IMR-90 (cell line): ENCODE data around the gene MRPS24. TPM values are rescaled to one million over a fixed set of nuclear protein-coding genes. Genes with fewer than 3 reads are reported as not detected.

Experiments
- ATAC-seq: fragments of 200-7000 bp; cut with Tn5 transposase; 2 replicates; pipeline ENCODE4 v1.9.1; 2020; ENCODE audit warnings: low read depth, mild to moderate bottlenecking, moderate library complexity
- BruUV-seq: library from RNA; stranded (reverse); fragments of 400-500 nt; replicated peaks from 2 replicates; lab custom pipeline; 2021; lab: Mats Ljungman, UMichigan
- CTCF ChIA-PET: fragments of 300-600 bp; formaldehyde crosslinking; extraction: SDS; loops from one replicate; lab custom pipeline; 2021; ENCODE audit warnings: antibody characterized with exemption; lab: Yijun Ruan, JAX
- POLR2A ChIA-PET: fragments of 300-600 bp; sonication (Branson Sonifier 250); formaldehyde crosslinking; loops from one replicate; lab custom pipeline; 2022; ENCODE audit warnings: antibody characterized with exemption; ENCODE audit not compliant: unreplicated experiment; lab: Charles Lee
- DNase-seq: peaks from one replicate; pipeline ENCODE4 v3.0.0; 2013
- H2AFZ ChIP-seq: replicated peaks from 2 replicates; pipeline ENCODE3; 2013; ENCODE audit warnings: low read length, mild to moderate bottlenecking; ENCODE audit not compliant: poor library complexity
- H2AK5ac ChIP-seq: 2 replicates; pipeline ENCODE4 v1.6.1; 2013; ENCODE audit warnings: low read depth, low read length, inconsistent platforms
- H2AK9ac ChIP-seq: replicated peaks from 2 replicates; pipeline ENCODE3; 2013; ENCODE audit warnings: mild to moderate bottlenecking, low read depth, low read length, moderate library complexity; ENCODE audit not compliant: poor library complexity
- H2BK120ac ChIP-seq: 2 replicates; pipeline ENCODE4 v1.6.1; 2013; ENCODE audit warnings: low read depth, low read length, inconsistent platforms
- H2BK15ac ChIP-seq: 3 replicates; pipeline ENCODE4 v1.6.1; 2013; ENCODE audit warnings: low read depth, low read length, inconsistent platforms
- H2BK20ac ChIP-seq: 2 replicates; pipeline ENCODE4 v1.6.1; 2013; ENCODE audit warnings: low read depth, mild to moderate bottlenecking, inconsistent platforms, low read length, moderate library complexity
- H2BK5ac ChIP-seq: 2 replicates; pipeline ENCODE4 v1.6.1; 2013; ENCODE audit warnings: mild to moderate bottlenecking, low read depth, low read length, inconsistent platforms; ENCODE audit not compliant: poor library complexity, severe bottlenecking
- H3K14ac ChIP-seq: replicated peaks from 2 replicates; pipeline ENCODE4 v1.6.1; 2013; ENCODE audit warnings: low read depth, low read length, inconsistent platforms
- H3K18ac ChIP-seq: 2 replicates; pipeline ENCODE4 v1.6.1; 2013; ENCODE audit warnings: low read depth, low read length, control low read depth
- H3K23ac ChIP-seq: 2 replicates; pipeline ENCODE4 v1.6.1; 2013; ENCODE audit warnings: low read depth, low read length, inconsistent platforms
- H3K27ac ChIP-seq: 2 replicates; pipeline ENCODE4 v1.5.1; 2013; ENCODE audit warnings: mild to moderate bottlenecking, control low read depth, low read length; ENCODE audit not compliant: insufficient read depth
- H3K27me3 ChIP-seq: 2 replicates; pipeline ENCODE4 v1.6.1; 2013; ENCODE audit warnings: low read length; ENCODE audit not compliant: control insufficient read depth, insufficient read depth
- H3K36me3 ChIP-seq: 2 replicates; pipeline ENCODE4 v1.6.1; 2013; ENCODE audit warnings: low read length, mixed read lengths; ENCODE audit not compliant: control insufficient read depth, insufficient read depth
- H3K4ac ChIP-seq: 2 replicates; pipeline ENCODE4 v1.6.1; 2013; ENCODE audit warnings: low read depth, low read length, inconsistent platforms
- H3K4me1 ChIP-seq: 2 replicates; pipeline ENCODE4 v1.6.1; 2013; ENCODE audit warnings: low read length, mixed read lengths; ENCODE audit not compliant: control insufficient read depth, insufficient read depth
- H3K4me2 ChIP-seq: 2 replicates; pipeline ENCODE4 v1.6.1; 2013; ENCODE audit warnings: low read depth, mild to moderate bottlenecking, control low read depth, low read length, moderate library complexity
- H3K4me3 ChIP-seq: 2 replicates; pipeline ENCODE4 v1.5.1; 2013; ENCODE audit warnings: low read depth, mild to moderate bottlenecking, control low read depth, low read length, moderate library complexity; ENCODE audit not compliant: insufficient read depth
- H3K56ac ChIP-seq: 2 replicates; pipeline ENCODE4 v1.6.1; 2013; ENCODE audit warnings: low read length, inconsistent platforms; ENCODE audit not compliant: insufficient read depth; ENCODE audit errors: extremely low read depth
- H3K79me1 ChIP-seq, 2 experiments: 2 replicates each; pipeline ENCODE4 v1.6.1; 2013; ENCODE audit warnings: low read length in 2 of 2, inconsistent platforms in 1 of 2, low read depth in 1 of 2
- H3K9ac ChIP-seq: 2 replicates; pipeline ENCODE4 v1.6.1; 2013; ENCODE audit warnings: low read depth, low read length, control low read depth
- H3K9me1 ChIP-seq: 2 replicates; pipeline ENCODE4 v1.6.1; 2013; ENCODE audit warnings: low read length, inconsistent platforms; ENCODE audit not compliant: insufficient read depth
- H3K9me3 ChIP-seq: 2 replicates; pipeline ENCODE4 v1.6.1; 2013; ENCODE audit warnings: low read length; ENCODE audit not compliant: control insufficient read depth, insufficient read depth
- H4K20me1 ChIP-seq: 2 replicates; pipeline ENCODE4 v1.6.1; 2013; ENCODE audit warnings: low read length, inconsistent platforms; ENCODE audit not compliant: insufficient read depth
- H4K5ac ChIP-seq: 2 replicates; pipeline ENCODE4 v1.6.1; 2013; ENCODE audit warnings: mild to moderate bottlenecking, low read depth, low read length, control low read depth
- H4K8ac ChIP-seq, 2 experiments: 2 replicates each; pipeline ENCODE4 v1.6.1; 2013; ENCODE audit warnings: low read depth in 2 of 2, low read length in 2 of 2, control low read depth in 1 of 2, inconsistent platforms in 1 of 2
- H4K91ac ChIP-seq: 2 replicates; pipeline ENCODE4 v1.6.1; 2013; ENCODE audit warnings: low read depth, low read length, inconsistent platforms; ENCODE audit not compliant: insufficient read depth
- BHLHE40 ChIP-seq: fragments of 150-350 bp; IDR thresholded peaks from 2 replicates; pipeline ENCODE4 v1.6.1; 2016; ENCODE audit warnings: mild to moderate bottlenecking, low read depth, low read length
- CEBPB ChIP-seq: IDR thresholded peaks from 2 replicates; pipeline ENCODE4 v1.6.1; 2012; ENCODE audit warnings: low read depth, low read length, improper control_type of control experiment
- CHD1 ChIP-seq: IDR thresholded peaks from 2 replicates; pipeline ENCODE4 v1.6.1; 2012; ENCODE audit warnings: low read depth, low read length, improper control_type of control experiment
- CTCF ChIP-seq: conservative IDR thresholded peaks from 2 replicates; pipeline ENCODE4 v1.5.1; 2012; ENCODE audit warnings: mild to moderate bottlenecking, low read depth, low read length, improper control_type of control experiment
- ELK1 ChIP-seq: fragments of 150-350 bp; IDR thresholded peaks from 2 replicates; pipeline ENCODE4 v1.6.1; 2016; ENCODE audit warnings: low read depth, mild to moderate bottlenecking, low read length, moderate library complexity, borderline replicate concordance
- FOS ChIP-seq: fragments of 150-350 bp; IDR thresholded peaks from 2 replicates; pipeline ENCODE4 v1.6.1; 2016; ENCODE audit warnings: low read depth, low read length
- MAFK ChIP-seq: IDR thresholded peaks from 2 replicates; pipeline ENCODE4 v1.6.1; 2012; ENCODE audit warnings: low read depth, low read length, improper control_type of control experiment
- MAZ ChIP-seq: IDR thresholded peaks from 2 replicates; pipeline ENCODE4 v1.6.1; 2012; ENCODE audit warnings: low read depth, mild to moderate bottlenecking, low read length, improper control_type of control experiment, moderate library complexity, borderline replicate concordance
- MXI1 ChIP-seq: IDR thresholded peaks from 2 replicates; pipeline ENCODE4 v1.6.1; 2012; ENCODE audit warnings: low read depth, mild to moderate bottlenecking, low read length, moderate library complexity, borderline replicate concordance
- NFE2L2 ChIP-seq: fragments of 150-350 bp; IDR thresholded peaks from 2 replicates; pipeline ENCODE4 v1.6.1; 2016; ENCODE audit warnings: low read depth, mild to moderate bottlenecking, low read length
- POLR2A ChIP-seq: IDR thresholded peaks from 2 replicates; pipeline ENCODE4 v1.6.1; 2012; ENCODE audit warnings: mild to moderate bottlenecking, low read depth, low read length
- RAD21 ChIP-seq: IDR thresholded peaks from 2 replicates; pipeline ENCODE4 v1.6.1; 2012; ENCODE audit warnings: low read length, improper control_type of control experiment
- RCOR1 ChIP-seq: IDR thresholded peaks from 2 replicates; pipeline ENCODE4 v1.6.1; 2012; ENCODE audit warnings: mild to moderate bottlenecking, low read length, improper control_type of control experiment; ENCODE audit not compliant: insufficient replicate concordance
- RFX5 ChIP-seq: IDR thresholded peaks from 2 replicates; pipeline ENCODE4 v1.8.0; 2012; ENCODE audit warnings: low read depth, mild to moderate bottlenecking, low read length, moderate library complexity
- SMC3 ChIP-seq: fragments of 150-350 bp; IDR thresholded peaks from 2 replicates; pipeline ENCODE4 v1.6.1; 2016; ENCODE audit warnings: low read depth, mild to moderate bottlenecking, antibody characterized with exemption, low read length, moderate library complexity
- USF2 ChIP-seq: fragments of 150-350 bp; IDR thresholded peaks from 2 replicates; pipeline ENCODE4 v1.6.1; 2017; ENCODE audit warnings: mild to moderate bottlenecking, antibody characterized with exemption, low read length, low read depth
- WGBS, 2 experiments: methylation state at CpG; one replicate each; pipeline versions ENCODE4 v1.1.5 to v1.1.7; 2013; ENCODE audit warnings: missing lambda C conversion rate in 2 of 2; ENCODE audit not compliant: insufficient read length in 1 of 2; ENCODE audit errors: extremely low coverage in 2 of 2; 5-methylcytosine and 5-hydroxymethylcytosine counted together
- dilution Hi-C: fragments of 300-500 bp; cut with HindIII; formaldehyde crosslinking; loops from one replicate; pipeline ENCODE4 v1.14.3; 2018; ENCODE audit warnings: low sequenced_read_pairs; ENCODE audit not compliant: unreplicated experiment
- in situ Hi-C: fragments of 300-500 bp; cut with MboI; formaldehyde crosslinking; loops from 3 replicates; pipeline ENCODE4 v1.14.3; 2019; ENCODE audit warnings: low sequenced_read_pairs, inconsistent platforms, mixed read lengths
- intact Hi-C: fragments of 100-400 bp; cut with micrococcal nuclease; formaldehyde crosslinking; loops from 2 replicates; pipeline ENCODE4 v1.10.0; 2022
- polyA plus RNA-seq, 3 experiments: library from polyadenylated mRNA; depleted of rRNA; stranded (reverse); fragments of >200 nt; gene quantifications; 2 replicates each; pipeline ENCODE4 v1.2.3, GENCODE V29; 2012; ENCODE audit warnings: low replicate concordance in 1 of 3
- total RNA-seq: library from RNA; depleted of rRNA; stranded (reverse); fragments of >200 nt; gene quantifications from 2 replicates; pipeline ENCODE4 v1.2.3, GENCODE V29; 2012

Gene MRPS24
- total and polyA plus RNA-seq, 2 of the 4 experiments (the other 2 are of a cell fraction), result 151 to 266 TPM

GRCh38 chr7:43884209-43884608 lies 14.9 kb upstream of the MRPS24 start:
- dilution Hi-C loops, result no loop called here
- H3K23ac ChIP-seq, result no peak overlapping the region
- H3K9me1 ChIP-seq, result peaks cover 16% of the 10 kb centered on the region
- H3K4me3 ChIP-seq, result no peak overlapping the region
- no peak overlapping the region for H2AFZ ChIP-seq
- peaks cover 30 to 51% of the 10 kb centered on the region in 2 experiments for H3K79me1 ChIP-seq
- H3K36me3 ChIP-seq, result peaks cover 17% of the 10 kb centered on the region
- intact Hi-C loops, result no loop called here
- H2BK120ac ChIP-seq, result no peak overlapping the region
- H4K91ac ChIP-seq, result no peak overlapping the region
- no CpG with 5 or more reads among the region's 4 CpGs for WGBS, 2 experiments
- H4K5ac ChIP-seq, result no peak overlapping the region
- H3K4me2 ChIP-seq, result no peak overlapping the region
- H4K8ac ChIP-seq, result no peak overlapping the region
- H3K27ac ChIP-seq, result no peak overlapping the region
- H2AK5ac ChIP-seq, result no peak overlapping the region; the same call in 1 of the 2 replicates
- ChIA-PET POLR2A (no interaction called here), CTCF (interaction anchor here (0.6 kb wide), 2 partner anchors 8 to 710 kb away, joined by 3 to 8 read pairs; no protein-coding TSS in a partner anchor)
- in situ Hi-C loops, result no loop called here
- no peaks in the 10 kb centered on the region for H3K27me3 ChIP-seq
- H2BK20ac ChIP-seq, result no peak overlapping the region
- no peak overlapping the region for H3K14ac ChIP-seq
- TF ChIP-seq SMC3 (no peak), RCOR1 (no peak), MXI1 (no peak), CHD1 (no peak), CTCF (no peak), NFE2L2 (no peak), FOS (no peak), USF2 (no peak), RFX5 (no peak), MAZ (no peak), MAFK (no peak), RAD21 (no peak), POLR2A (no peak), ELK1 (no peak), BHLHE40 (no peak), CEBPB (no peak)
- peaks cover 9% of the 10 kb centered on the region for H4K20me1 ChIP-seq
- no peak overlapping the region for H2BK5ac ChIP-seq
- no peak overlapping the region for H3K56ac ChIP-seq
- no peaks in the 10 kb centered on the region for H3K9me3 ChIP-seq
- no peak overlapping the region for H2BK15ac ChIP-seq
- no peak overlapping the region for H2AK9ac ChIP-seq
- DNase-seq (no peak), ATAC-seq (no peak)
- H3K4me1 ChIP-seq, result peaks cover 7% of the 10 kb centered on the region
- H3K9ac ChIP-seq, result no peak overlapping the region
- H3K4ac ChIP-seq, result no peak overlapping the region
- no TSS peak for BruUV-seq
- H3K18ac ChIP-seq, result no peak overlapping the region
